ENCODE results near the gene ALG1L2.

GRCh38 chr3:130073582-130073981 is 8.0 kb upstream of the ALG1L2 start:
- TF ChIP-seq POLR2A (IDR thresholded peaks at IDR 0.05) (no peak), CTCF (IDR thresholded peaks at IDR 0.05) (no peak)
